Measurements from ENCODE around the gene RBM33.

The RBM33 gene

DNA sequence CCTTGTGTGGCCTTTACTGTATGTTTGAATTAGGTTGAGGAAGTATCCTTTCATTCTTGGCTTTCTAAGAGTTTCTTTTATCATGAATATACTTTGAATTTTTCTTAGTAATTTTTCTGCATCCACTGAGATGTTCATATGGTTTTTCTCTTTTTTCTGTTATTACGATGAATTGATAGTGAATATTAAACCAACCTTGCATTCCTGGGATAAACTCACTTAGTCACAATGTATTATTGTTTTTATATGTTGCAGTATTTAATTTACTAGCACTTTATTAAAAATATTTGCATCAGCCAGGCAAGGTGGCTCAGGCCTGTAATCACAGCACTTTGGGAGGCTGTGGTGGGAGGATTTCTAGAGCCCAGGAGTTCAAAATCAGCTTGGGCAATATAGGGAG is 15.3 kb upstream of the RBM33 start:
- TF ChIP-seq, protein P1, sequence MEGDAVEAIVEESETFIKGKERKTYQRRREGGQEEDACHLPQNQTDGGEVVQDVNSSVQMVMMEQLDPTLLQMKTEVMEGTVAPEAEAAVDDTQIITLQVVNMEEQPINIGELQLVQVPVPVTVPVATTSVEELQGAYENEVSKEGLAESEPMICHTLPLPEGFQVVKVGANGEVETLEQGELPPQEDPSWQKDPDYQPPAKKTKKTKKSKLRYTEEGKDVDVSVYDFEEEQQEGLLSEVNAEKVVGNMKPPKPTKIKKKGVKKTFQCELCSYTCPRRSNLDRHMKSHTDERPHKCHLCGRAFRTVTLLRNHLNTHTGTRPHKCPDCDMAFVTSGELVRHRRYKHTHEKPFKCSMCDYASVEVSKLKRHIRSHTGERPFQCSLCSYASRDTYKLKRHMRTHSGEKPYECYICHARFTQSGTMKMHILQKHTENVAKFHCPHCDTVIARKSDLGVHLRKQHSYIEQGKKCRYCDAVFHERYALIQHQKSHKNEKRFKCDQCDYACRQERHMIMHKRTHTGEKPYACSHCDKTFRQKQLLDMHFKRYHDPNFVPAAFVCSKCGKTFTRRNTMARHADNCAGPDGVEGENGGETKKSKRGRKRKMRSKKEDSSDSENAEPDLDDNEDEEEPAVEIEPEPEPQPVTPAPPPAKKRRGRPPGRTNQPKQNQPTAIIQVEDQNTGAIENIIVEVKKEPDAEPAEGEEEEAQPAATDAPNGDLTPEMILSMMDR (IDR thresholded peaks at IDR 0.05; ENCODE audit: low read length), result no peak
- TF ChIP-seq EZH2 (optimal IDR thresholded peaks at IDR 0.05; ENCODE audit: low read depth, low read length) (no peak), EZH2phosphoT487 (IDR thresholded peaks at IDR 0.05; ENCODE audit: low read length) (no peak)
- no peaks in the 10 kb centered on the region for H3K27me3 ChIP-seq (replicated peaks; ENCODE audit: insufficient read depth, low read length)
- H3F3A ChIP-seq (ENCODE audit: insufficient read depth, low read length), result no peaks in the 10 kb centered on the region
- no peak overlapping the region for H3K9ac ChIP-seq (ENCODE audit: low read length)
- no peak for DNase-seq
- no peaks in the 10 kb centered on the region; the same call in 1 of the 2 replicates for H3K9me3 ChIP-seq (replicated peaks; ENCODE audit: insufficient read depth, low read length)
- no peaks in the 10 kb centered on the region for H4K20me1 ChIP-seq (ENCODE audit: insufficient read depth, low read length)
- H2AFZ ChIP-seq (ENCODE audit: low read length), result no peak overlapping the region
- no peaks in the 10 kb centered on the region for H3K4me1 ChIP-seq (ENCODE audit: low read length)
- H3K79me2 ChIP-seq (ENCODE audit: low read length), result no peaks in the 10 kb centered on the region
- no peak overlapping the region for H3K4me3 ChIP-seq (ENCODE audit: low read length)
- H3K4me2 ChIP-seq (ENCODE audit: low read depth, low read length), result no peak overlapping the region
- no peaks in the 10 kb centered on the region for H3K36me3 ChIP-seq (replicated peaks; ENCODE audit: insufficient read depth, low read length)
- H3K27ac ChIP-seq (ENCODE audit: low read length), result no peak overlapping the region
- no peaks in the 10 kb centered on the region for H3K9me2 ChIP-seq (replicated peaks; ENCODE audit: insufficient read depth, low read length)

DNA sequence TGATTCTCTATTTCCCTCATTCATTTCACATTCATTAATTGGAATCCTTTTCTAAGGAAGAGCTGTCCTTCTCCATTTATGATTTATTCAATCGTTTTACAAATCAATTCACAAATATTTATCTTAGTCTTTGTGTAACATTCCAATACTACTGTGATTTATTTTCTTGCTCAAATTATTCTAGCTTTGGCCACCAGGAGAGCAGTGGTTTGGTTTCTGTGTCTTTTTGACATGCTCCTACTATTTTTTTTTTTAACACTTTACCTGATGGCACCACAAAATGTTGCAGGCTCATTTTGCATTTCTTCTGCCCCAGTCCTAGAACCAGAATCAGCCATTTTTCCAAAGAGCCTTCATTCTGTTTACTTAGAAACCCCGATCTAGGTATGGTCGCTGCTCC is 13.3 kb upstream of the RBM33 start:
- Histone ChIP-seq H3K36me3 (replicated peaks; ENCODE audit: insufficient read depth, low read length) (no peaks in the 10 kb centered on the region), H3K9me2 (replicated peaks; ENCODE audit: insufficient read depth, low read length) (no peaks in the 10 kb centered on the region), H4K20me1 (ENCODE audit: insufficient read depth, low read length) (no peaks in the 10 kb centered on the region), H3K4me2 (ENCODE audit: low read depth, low read length) (no peak overlapping the region), H3K4me1 (ENCODE audit: low read length) (no peaks in the 10 kb centered on the region), H2AFZ (ENCODE audit: low read length) (no peak overlapping the region), H3K4me3 (ENCODE audit: low read length) (no peak overlapping the region), H3F3A (ENCODE audit: insufficient read depth, low read length) (no peaks in the 10 kb centered on the region), H3K9ac (ENCODE audit: low read length) (no peak overlapping the region), H3K27me3 (replicated peaks; ENCODE audit: insufficient read depth, low read length) (no peaks in the 10 kb centered on the region), H3K79me2 (ENCODE audit: low read length) (no peaks in the 10 kb centered on the region), H3K9me3 (replicated peaks; ENCODE audit: insufficient read depth, low read length) (no peaks in the 10 kb centered on the region; the same call in 1 of the 2 replicates), H3K27ac (ENCODE audit: low read length) (no peak overlapping the region)
- TF ChIP-seq EZH2phosphoT487 (IDR thresholded peaks at IDR 0.05; ENCODE audit: low read length) (no peak), EZH2 (optimal IDR thresholded peaks at IDR 0.05; ENCODE audit: low read depth, low read length) (no peak)
- TF ChIP-seq, protein P1 (IDR thresholded peaks at IDR 0.05; ENCODE audit: low read length), result no peak
- no peak for DNase-seq

DNA sequence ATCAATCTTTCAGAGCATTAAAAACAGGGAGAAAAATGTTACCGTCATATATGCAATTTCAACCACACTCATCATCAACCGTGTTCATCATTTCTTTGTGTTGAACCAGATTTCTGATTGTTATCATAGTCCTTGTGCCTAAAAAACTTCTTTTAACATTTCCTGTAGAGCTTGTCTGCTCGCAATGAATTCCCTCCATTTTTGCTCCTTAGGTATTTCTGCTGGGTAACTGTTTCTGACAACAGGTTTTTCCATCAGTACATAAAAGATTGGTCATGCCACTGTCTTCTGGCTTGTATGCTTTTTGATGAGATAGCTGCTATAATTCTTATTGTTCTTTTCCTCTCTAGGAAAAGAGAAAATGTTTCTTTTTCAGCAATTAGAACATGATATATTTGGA is 8.6 kb upstream of the RBM33 start:
- Histone ChIP-seq H3K9me3 (replicated peaks; ENCODE audit: insufficient read depth, low read length) (no peaks in the 10 kb centered on the region), H3K9ac (ENCODE audit: low read length) (no peak overlapping the region), H3K4me1 (ENCODE audit: low read length) (peaks cover 11% of the 10 kb centered on the region), H3K9me2 (replicated peaks; ENCODE audit: insufficient read depth, low read length) (no peaks in the 10 kb centered on the region), H3K27ac (ENCODE audit: low read length) (no peak overlapping the region), H2AFZ (ENCODE audit: low read length) (no peak overlapping the region), H3K79me2 (ENCODE audit: low read length) (no peaks in the 10 kb centered on the region), H3K27me3 (replicated peaks; ENCODE audit: insufficient read depth, low read length) (no peaks in the 10 kb centered on the region), H3K4me3 (ENCODE audit: low read length) (no peak overlapping the region), H3K4me2 (ENCODE audit: low read depth, low read length) (no peak overlapping the region), H4K20me1 (ENCODE audit: insufficient read depth, low read length) (no peaks in the 10 kb centered on the region), H3F3A (ENCODE audit: insufficient read depth, low read length) (no peaks in the 10 kb centered on the region), H3K36me3 (replicated peaks; ENCODE audit: insufficient read depth, low read length) (peaks cover 2% of the 10 kb centered on the region; the same call in 1 of the 2 replicates)
- TF ChIP-seq EZH2 (optimal IDR thresholded peaks at IDR 0.05; ENCODE audit: low read depth, low read length), result no peak
- no peak for TF ChIP-seq EZH2phosphoT487 (IDR thresholded peaks at IDR 0.05; ENCODE audit: low read length)
- TF ChIP-seq, protein P1 (IDR thresholded peaks at IDR 0.05; ENCODE audit: low read length), result no peak
- no peak for DNase-seq
